ENCODE measurements around the gene PHF20. TPM values are rescaled to one million over a fixed set of nuclear protein-coding genes. Genes with fewer than 3 reads are reported as not detected.

The PHF20 gene
- total and polyA plus RNA-seq, 2 of the 8 experiments (the other 6 are each of a cell fraction or from before 2014, with no cell fraction given): 25.6 to 70.1 TPM

- Histone ChIP-seq H4K5ac (ENCODE audit: insufficient read length, low read depth, low read length) (no peak overlapping the region), H3K27me3 (replicated peaks in 1 of 4; ENCODE audit: control insufficient read depth in 3 of 4, extremely low read depth in 1 of 4, insufficient read depth in 3 of 4, low read length in 3 of 4) (no peaks in the 10 kb centered on the region), H3K9ac (replicated peaks in 1 of 4; ENCODE audit: extremely low read depth in 1 of 4, low read depth in 3 of 4, low read length in 3 of 4) (no peak overlapping the region), H3K4me1 (replicated peaks in 1 of 4; ENCODE audit: control insufficient read depth in 3 of 4, insufficient read depth in 4 of 4, low read length in 3 of 4) (no peaks in the 10 kb centered on the region; a peak in 1 of 7 replicates), H3K79me1 (ENCODE audit: low read depth, low read length) (peaks cover 16% of the 10 kb centered on the region), H3K4me2 (ENCODE audit: insufficient read depth in 1 of 2, low read depth in 2 of 2, low read length in 2 of 2) (no peak overlapping the region), H3K56ac (replicated peaks; ENCODE audit: insufficient read length, low read depth, low read length) (no peak overlapping the region), H3K79me2 (ENCODE audit: control insufficient read depth in 1 of 2, insufficient read depth in 2 of 2, low read length in 2 of 2) (peaks cover 4 to 50% of the 10 kb centered on the region in 2 experiments; a peak in 3 of 4 replicates), H3K23ac (ENCODE audit: insufficient read length) (no peak overlapping the region), H2BK120ac (replicated peaks; ENCODE audit: low read depth, low read length) (no peak overlapping the region), H3K9me3 (ENCODE audit: insufficient read depth in 2 of 2, low read depth in 1 of 2, low read length in 1 of 2) (no peaks in the 10 kb centered on the region), H4K91ac (replicated peaks; ENCODE audit: insufficient read length, low read length) (no peak overlapping the region), H4K8ac (ENCODE audit: extremely low read depth, insufficient read depth, low read length) (no peak overlapping the region), H2BK5ac (ENCODE audit: low read depth, low read length) (no peak overlapping the region), H2AK5ac (ENCODE audit: low read depth, low read length) (no peak overlapping the region), H2BK12ac (ENCODE audit: low read depth, low read length) (no peak overlapping the region), H3K18ac (ENCODE audit: extremely low read depth, low read length) (no peak overlapping the region), H3K23me2 (ENCODE audit: low read depth, low read length) (no peaks in the 10 kb centered on the region), H3K4ac (replicated peaks; ENCODE audit: insufficient read length, low read depth, low read length) (no peak overlapping the region), H3K27ac (ENCODE audit: low read depth, low read length) (no peak overlapping the region), H3K14ac (ENCODE audit: insufficient read length) (no peak overlapping the region), H2BK20ac (ENCODE audit: low read length) (no peak overlapping the region), H4K20me1 (replicated peaks in 1 of 2; ENCODE audit: control insufficient read depth in 1 of 2, insufficient read depth in 2 of 2, low read length in 2 of 2) (peaks cover 3 to 5% of the 10 kb centered on the region in 2 experiments), H2AFZ (ENCODE audit: low read length) (no peak overlapping the region), H2BK15ac (ENCODE audit: low read length) (no peak overlapping the region), H3K4me3 (ENCODE audit: extremely low read depth in 1 of 4, insufficient read depth in 2 of 4, low read depth in 3 of 4, low read length in 4 of 4) (no peak overlapping the region), H3K36me3 (ENCODE audit: control insufficient read depth in 2 of 4, insufficient read depth in 4 of 4, low read length in 3 of 4) (no peaks in the 10 kb centered on the region)
- CTCF ChIA-PET (ENCODE audit: partially characterized antibody): no interaction called here
- DNase-seq (ENCODE audit: low read depth in 1 of 2, low spot score in 2 of 2) (no peak), FAIRE-seq (no peak)
- POLR2A ChIA-PET (ENCODE audit: partially characterized antibody): no interaction called here
- 91% methylated on average over 5 of the region's 5 CpGs; no CpG with 5 or more reads in 1 of the 2 experiments for WGBS, 2 experiments (ENCODE audit: extremely low coverage in 1 of 2, insufficient coverage in 1 of 2, insufficient read length in 1 of 2, insufficient replicate concordance in 2 of 2, low coverage in 1 of 2, low lambda C conversion rate in 2 of 2, missing lambda C conversion rate in 1 of 2)
- TF ChIP-seq TAF1 (IDR thresholded peaks at IDR 0.05; ENCODE audit: low read depth, low read length) (no peak), SAP30 (IDR thresholded peaks at IDR 0.05; ENCODE audit: insufficient read depth, insufficient replicate concordance, low read length) (no peak)
These were observed 19.3 kb downstream of the PHF20 start for GRCh38 chr20:35791097-35791496.
